Trophoblast cell (in vitro differentiated cells and primary cell): ENCODE measurements around the gene INTS15.

Experiments
- DNase-seq, 2 donors: peaks; one replicate each; pipeline ENCODE4 v3.0.0-alpha.2; 2016
- H2AFZ ChIP-seq: 2 replicates; pipeline ENCODE4 v1.6.1; 2013; ENCODE audit warnings: low read length, moderate library complexity, mild to moderate bottlenecking; ENCODE audit not compliant: insufficient read depth, poor library complexity
- H2AK5ac ChIP-seq: 2 replicates; pipeline ENCODE4 v1.6.1; 2013; ENCODE audit warnings: mild to moderate bottlenecking, low read length
- H2BK120ac ChIP-seq: 2 replicates; pipeline ENCODE4 v1.6.1; 2013; ENCODE audit warnings: low read length, mild to moderate bottlenecking, moderate library complexity; ENCODE audit not compliant: insufficient read depth, poor library complexity
- H2BK12ac ChIP-seq: 2 replicates; pipeline ENCODE4 v1.6.1; 2013; ENCODE audit warnings: mild to moderate bottlenecking, low read length, moderate library complexity
- H2BK5ac ChIP-seq: 2 replicates; pipeline ENCODE4 v1.6.1; 2013; ENCODE audit warnings: low read length, low read depth, moderate library complexity, mild to moderate bottlenecking; ENCODE audit not compliant: poor library complexity
- H3K14ac ChIP-seq: 2 replicates; pipeline ENCODE4 v1.6.1; 2013; ENCODE audit warnings: mild to moderate bottlenecking, low read length
- H3K18ac ChIP-seq: 2 replicates; pipeline ENCODE4 v1.6.1; 2013; ENCODE audit warnings: mild to moderate bottlenecking, low read length
- H3K23ac ChIP-seq: 2 replicates; pipeline ENCODE4 v1.6.1; 2013; ENCODE audit warnings: low read length
- H3K27ac ChIP-seq: 2 replicates; pipeline ENCODE4 v1.5.1; 2013; ENCODE audit warnings: low read depth, mild to moderate bottlenecking, inconsistent platforms, low read length, moderate library complexity
- H3K27me3 ChIP-seq: 2 replicates; pipeline ENCODE4 v1.6.1; 2013; ENCODE audit warnings: inconsistent platforms, mild to moderate bottlenecking, low read length, moderate library complexity; ENCODE audit not compliant: insufficient read depth
- H3K36me3 ChIP-seq, 2 experiments: 1 replicate in 1 of 2; 2 replicates in 1 of 2; pipeline ENCODE4 v1.6.1; 2013; ENCODE audit warnings: low read length in 2 of 2, mild to moderate bottlenecking in 2 of 2, moderate library complexity in 1 of 2; ENCODE audit not compliant: insufficient read depth in 2 of 2, control insufficient read depth in 1 of 2
- H3K4ac ChIP-seq: 2 replicates; pipeline ENCODE4 v1.6.1; 2013; ENCODE audit warnings: low read depth, mild to moderate bottlenecking, low read length, moderate library complexity
- H3K4me1 ChIP-seq, 2 experiments: 1 replicate in 1 of 2; 2 replicates in 1 of 2; pipeline ENCODE4 v1.6.1; 2013; ENCODE audit warnings: low read length in 2 of 2, mild to moderate bottlenecking in 2 of 2, moderate library complexity in 1 of 2; ENCODE audit not compliant: insufficient read depth in 2 of 2, control insufficient read depth in 1 of 2
- H3K4me2 ChIP-seq: 2 replicates; pipeline ENCODE4 v1.6.1; 2013; ENCODE audit warnings: inconsistent platforms, mild to moderate bottlenecking, low read length, moderate library complexity
- H3K4me3 ChIP-seq: 2 replicates; pipeline ENCODE4 v1.5.1; 2013; ENCODE audit warnings: mild to moderate bottlenecking, low read depth, low read length, inconsistent platforms
- H3K79me1 ChIP-seq: one replicate; pipeline ENCODE4 v1.6.1; 2013; ENCODE audit warnings: low read length
- H3K79me2 ChIP-seq: 2 replicates; pipeline ENCODE4 v1.6.1; 2013; ENCODE audit warnings: low read length, mild to moderate bottlenecking; ENCODE audit not compliant: control insufficient read depth, insufficient read depth, poor library complexity
- H3K9ac ChIP-seq: 2 replicates; pipeline ENCODE4 v1.6.1; 2013; ENCODE audit warnings: mild to moderate bottlenecking, low read length
- H3K9me3 ChIP-seq: 2 replicates; pipeline ENCODE4 v1.6.1; 2013; ENCODE audit warnings: low read depth, mild to moderate bottlenecking, control low read depth, inconsistent platforms, low read length; ENCODE audit not compliant: insufficient read depth
- H4K12ac ChIP-seq: 2 replicates; pipeline ENCODE4 v1.6.1; 2013; ENCODE audit warnings: low read depth, mild to moderate bottlenecking, low read length, moderate library complexity
- H4K8ac ChIP-seq: 2 replicates; pipeline ENCODE4 v1.6.1; 2013; ENCODE audit warnings: low read depth, mild to moderate bottlenecking, low read length, moderate library complexity
- H4K91ac ChIP-seq: one replicate; pipeline ENCODE4 v1.6.1; 2013; ENCODE audit warnings: low read depth, mild to moderate bottlenecking, low read length, moderate library complexity
- WGBS: extraction: QIAGEN DNeasy Blood & Tissue Kit; methylation state at CpG from one replicate; pipeline ENCODE4 v1.1.7; 2013; ENCODE audit warnings: missing lambda C conversion rate; ENCODE audit not compliant: insufficient read length, insufficient coverage; ENCODE audit errors: extremely low coverage; 5-methylcytosine and 5-hydroxymethylcytosine counted together

Gene INTS15

GRCh38 chr7:6656413-6656812, 66.6 kb downstream of the INTS15 start:
- Histone ChIP-seq H2AK5ac (no peak overlapping the region), H4K12ac (no peak overlapping the region), H3K4me1 (peaks cover 0 to 2% of the 10 kb centered on the region in 2 experiments), H3K4me3 (no peak overlapping the region), H2BK120ac (no peak overlapping the region), H3K14ac (no peak overlapping the region), H4K91ac (no peak overlapping the region), H3K4me2 (no peak overlapping the region), H2AFZ (no peak overlapping the region), H3K18ac (no peak overlapping the region), H3K79me2 (no peaks in the 10 kb centered on the region), H4K8ac (no peak overlapping the region), H2BK5ac (no peak overlapping the region), H3K4ac (no peak overlapping the region), H3K27ac (no peak overlapping the region), H3K23ac (no peak overlapping the region), H2BK12ac (no peak overlapping the region), H3K27me3 (no peaks in the 10 kb centered on the region), H3K9ac (no peak overlapping the region), H3K36me3 (peaks cover 39 to 43% of the 10 kb centered on the region in 2 experiments), H3K9me3 (peaks cover 21% of the 10 kb centered on the region), H3K79me1 (no peaks in the 10 kb centered on the region)
- DNase-seq: no peak
- no CpG with 5 or more reads among the region's 9 CpGs for WGBS
